ENCODE data around the gene MKLN1.
"Not testable (repeated sequence)": the region's sequence is repeated elsewhere in the genome, so short reads cannot be mapped to it uniquely, and the experiment has no call there.

Gene MKLN1

DNA sequence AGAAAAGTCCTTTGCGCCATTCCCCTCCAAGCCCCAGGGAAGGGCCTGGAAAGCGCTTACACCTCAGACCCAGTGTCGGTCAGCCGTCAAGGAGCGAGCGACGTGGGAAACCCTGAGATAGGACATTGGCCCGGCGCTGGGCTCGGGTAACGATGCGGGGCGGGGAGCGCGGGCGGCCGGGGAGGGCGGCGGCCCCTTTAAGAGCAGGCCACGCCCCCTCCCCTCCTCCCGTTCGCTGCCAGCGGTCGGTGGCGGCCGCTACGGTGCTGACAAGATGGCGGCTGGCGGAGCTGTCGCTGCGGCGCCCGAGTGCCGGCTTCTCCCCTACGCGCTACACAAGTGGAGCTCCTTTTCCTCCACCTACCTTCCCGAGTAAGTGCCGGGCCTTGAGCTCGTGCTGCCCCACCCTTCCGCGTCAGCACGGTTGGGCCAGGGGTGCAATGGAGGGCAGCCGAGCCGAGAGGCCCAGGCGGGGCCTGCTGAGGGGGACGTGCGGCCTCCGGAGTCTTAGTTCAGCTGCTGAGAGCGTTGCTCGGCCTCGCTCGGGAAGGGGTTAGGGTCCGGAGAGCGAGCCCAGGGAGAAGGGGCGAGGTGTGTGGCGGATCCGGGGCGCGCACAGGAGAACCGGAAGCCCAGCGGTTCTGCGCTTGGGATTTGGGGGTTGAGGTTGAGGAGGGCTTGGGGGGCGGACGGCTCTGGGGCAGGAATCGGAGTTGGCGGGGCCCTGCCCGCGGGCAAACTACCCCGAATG lies at the start of gene MKLN1:
MKLN1 (plus strand) TSS at position 251 of the 751 bp plus-strand sequence; CDS start at position 275, 24 bp downstream.
- DNase-seq = peak; percentile 81

GRCh38 chr7:131279044-131279443 lies 48.6 kb upstream of the MKLN1 start:
- DNase-seq = no peak

- no peak for DNase-seq
These were observed 46.2 kb upstream of the MKLN1 start for GRCh38 chr7:131281266-131282048.

GRCh38 chr7:131284702-131285419 lies 42.8 kb upstream of the MKLN1 start:
- no peak for DNase-seq

DNA sequence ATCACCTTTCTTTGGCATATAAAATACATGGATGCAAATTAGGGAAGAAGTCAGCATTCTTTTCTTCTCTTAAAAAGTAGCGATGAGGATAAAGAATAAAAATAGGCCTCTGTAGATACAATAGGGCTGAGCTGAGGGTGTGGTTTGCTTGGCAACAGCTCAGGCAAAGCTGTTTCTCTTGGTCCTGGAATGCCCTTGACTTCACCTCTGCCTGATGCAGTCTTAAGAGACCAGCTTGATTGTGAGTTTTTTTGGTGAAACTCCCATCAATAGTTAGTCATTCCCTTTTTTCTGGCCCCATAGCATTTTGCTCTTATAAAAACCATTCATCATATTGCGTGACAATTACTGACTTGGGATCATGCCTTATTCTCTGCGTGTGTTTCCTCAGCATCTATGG lies 42.1 kb upstream of the MKLN1 start:
- no peak for DNase-seq

- DNase-seq = no peak
These were observed 39.2 kb upstream of the MKLN1 start for GRCh38 chr7:131288450-131288849.

GRCh38 chr7:131289051-131289450 lies 38.6 kb upstream of the MKLN1 start:
- DNase-seq = no peak

DNA sequence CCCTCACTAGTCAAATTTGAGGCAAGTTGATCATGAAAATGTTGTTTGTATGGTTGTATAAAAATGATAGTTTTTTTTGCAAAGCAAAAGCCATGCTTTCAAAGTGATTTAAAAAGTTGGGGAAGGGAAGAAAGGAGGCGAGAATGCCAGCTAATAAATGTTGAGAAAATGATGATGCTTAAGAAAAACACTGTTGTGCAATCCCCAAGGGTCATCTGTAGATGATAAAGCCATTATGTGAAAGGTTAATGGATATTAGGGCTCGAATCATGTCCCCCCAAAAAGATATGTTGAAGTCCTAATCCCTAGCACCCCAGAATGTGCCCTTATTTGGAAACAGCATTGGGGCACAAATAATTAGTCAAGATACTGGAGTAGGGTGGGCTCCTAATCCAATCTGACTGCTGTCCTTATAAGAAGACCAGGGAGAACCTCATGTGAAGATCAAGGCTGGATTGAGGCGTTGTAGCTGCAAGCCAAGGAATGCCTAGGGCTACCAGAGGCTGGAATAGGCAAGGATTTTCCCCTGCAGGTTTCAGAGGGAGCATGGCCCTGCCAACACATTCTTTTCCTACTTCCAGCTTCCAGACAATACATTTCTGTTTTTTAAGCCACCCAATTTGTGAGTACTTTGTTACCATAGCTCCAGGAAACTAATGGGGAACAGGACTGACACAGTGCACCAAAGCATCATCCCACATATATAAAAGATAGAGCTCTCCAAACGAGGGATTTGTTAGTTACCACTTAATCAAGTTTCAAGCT lies 35.4 kb upstream of the MKLN1 start:
- DNase-seq = no peak

DNA sequence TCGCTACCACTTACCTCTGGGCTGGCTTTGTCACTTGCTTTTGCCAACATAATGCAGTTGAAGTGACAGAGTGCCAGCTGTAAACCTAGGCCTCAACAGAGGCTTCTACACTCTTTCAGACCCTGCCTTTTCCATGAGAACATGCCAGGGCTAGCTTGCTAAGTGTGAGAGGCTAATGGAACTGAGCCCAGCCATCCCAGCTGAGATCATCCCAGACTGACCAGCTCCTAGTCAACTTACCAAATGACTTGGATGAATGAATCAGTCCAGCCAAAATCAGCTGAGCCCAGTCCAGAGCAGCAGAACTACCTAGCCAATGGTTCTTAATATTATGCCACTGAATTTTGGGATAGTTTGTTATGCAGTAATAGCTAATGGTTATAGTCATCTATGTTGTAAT lies 34.7 kb upstream of the MKLN1 start:
- no peak for DNase-seq

- DNase-seq = no peak
These were observed 33.1 kb upstream of the MKLN1 start for GRCh38 chr7:131294553-131294952.

DNA sequence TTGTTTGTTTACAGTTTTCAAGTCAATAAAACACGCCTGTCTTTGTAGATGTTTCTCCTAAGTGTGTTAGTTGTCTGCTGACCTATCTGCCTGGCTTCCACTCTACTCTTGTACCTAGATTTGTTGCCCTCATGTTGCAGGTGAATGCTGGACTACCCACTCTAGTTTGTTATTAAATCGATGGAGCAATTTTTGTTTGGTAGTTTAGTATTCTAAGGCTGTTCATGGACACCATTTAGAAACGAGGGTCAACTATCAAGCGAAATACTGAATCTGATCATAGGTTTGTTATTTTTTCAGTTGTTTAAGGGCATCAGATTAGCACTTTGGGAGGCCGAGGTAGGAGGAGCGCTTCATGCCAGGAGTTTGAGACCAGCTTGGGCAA lies 29.1 kb upstream of the MKLN1 start:
- DNase-seq = no peak

DNA sequence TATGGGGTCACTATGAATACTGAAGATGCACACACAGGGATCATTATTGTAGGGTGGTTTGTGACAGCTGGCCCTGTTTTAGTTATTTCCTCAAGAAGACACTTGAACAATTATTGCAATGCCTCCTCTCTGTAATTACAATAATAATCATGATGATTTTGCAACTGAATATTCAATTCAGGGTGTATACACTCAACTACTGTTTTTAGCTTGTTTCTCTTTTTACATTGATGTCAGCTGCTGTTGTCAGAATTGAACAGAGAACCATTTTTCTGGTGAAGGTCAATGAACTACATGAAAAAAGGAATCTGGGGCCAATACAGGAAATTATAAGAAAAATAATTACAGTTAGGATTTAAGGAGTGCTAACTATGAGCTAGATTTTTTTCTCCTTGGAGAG lies 28.6 kb upstream of the MKLN1 start:
- DNase-seq = no peak

DNA sequence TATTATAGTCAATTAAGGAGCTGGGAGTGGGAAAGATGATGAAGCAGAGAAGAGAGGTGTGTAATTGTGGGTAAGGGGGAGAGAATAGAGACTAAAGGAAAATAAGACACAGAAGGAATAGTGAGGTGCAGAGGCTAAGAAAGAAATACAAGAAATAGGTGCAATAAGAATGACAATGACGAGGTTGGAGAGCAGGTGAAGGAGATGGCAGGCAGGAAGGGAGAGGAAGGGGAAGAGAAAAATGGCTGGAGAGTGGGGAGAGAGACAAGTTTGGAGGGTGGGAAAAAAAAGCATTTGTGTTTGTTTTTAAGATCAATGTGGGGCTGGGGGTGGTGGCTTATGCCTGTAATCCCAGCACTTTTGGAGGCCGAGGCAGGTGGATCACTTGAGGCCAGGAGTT lies 27.6 kb upstream of the MKLN1 start:
- DNase-seq = no peak

DNA sequence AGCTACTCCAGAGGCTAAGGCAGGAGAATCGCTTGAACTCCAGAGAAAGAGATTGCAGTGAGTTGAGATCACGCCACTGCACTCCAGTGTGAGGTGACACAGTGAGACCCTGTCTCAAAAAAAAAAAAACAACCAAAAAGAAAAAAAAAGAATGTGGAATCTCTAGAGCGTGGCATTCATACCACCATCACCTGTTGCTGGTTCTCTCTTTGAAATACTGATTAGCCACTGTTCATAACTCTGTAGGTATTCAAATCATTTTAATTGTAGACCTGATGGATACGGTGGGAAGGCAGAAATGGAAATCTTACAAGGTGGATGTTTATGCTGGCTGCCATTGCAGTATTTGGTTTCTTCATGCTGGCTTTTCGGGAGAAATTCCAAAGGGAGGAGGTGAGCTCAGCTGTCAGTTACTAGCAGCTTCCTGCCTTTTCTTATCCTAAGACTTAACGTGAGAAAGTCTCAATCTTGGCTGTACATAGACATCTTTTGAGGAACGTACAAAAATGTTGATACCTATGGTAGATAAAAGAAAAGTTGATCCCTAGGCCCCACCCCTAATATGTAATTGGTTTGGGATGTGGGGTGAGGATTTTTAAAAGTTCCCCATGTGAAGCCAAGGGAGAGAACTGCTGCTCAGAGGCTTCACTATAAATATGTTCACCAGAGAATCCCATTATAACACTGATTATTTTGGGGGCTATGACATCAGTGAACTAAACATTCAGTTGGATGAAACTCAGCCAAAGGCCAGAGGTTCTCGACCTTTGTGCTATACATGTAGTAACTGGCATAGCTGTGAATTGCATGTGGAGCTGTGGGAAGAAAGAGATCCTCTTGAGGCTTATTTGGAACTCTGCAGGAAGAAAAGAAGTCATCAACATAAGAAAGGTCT lies 26.9 kb upstream of the MKLN1 start:
- no peak for DNase-seq

DNA sequence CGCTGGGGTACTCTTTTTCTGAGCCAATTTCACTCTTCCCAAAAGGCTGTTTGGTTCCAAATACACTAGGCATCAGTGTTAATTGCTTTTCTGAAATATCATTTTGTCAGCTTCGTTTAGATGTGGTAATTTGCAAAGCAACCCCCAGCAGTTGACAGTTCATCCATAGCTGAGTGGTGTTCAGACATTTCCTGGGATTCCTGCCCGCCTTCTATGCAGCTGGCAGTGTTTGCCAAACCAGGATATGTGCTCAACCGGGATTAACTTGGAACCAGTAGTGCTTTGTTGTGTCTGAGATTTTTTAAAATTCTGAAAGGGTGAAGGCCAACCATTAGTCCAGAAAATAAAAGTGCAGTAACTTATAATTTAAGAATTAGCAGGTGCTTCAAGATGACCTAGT lies 25.2 kb upstream of the MKLN1 start:
- no peak for DNase-seq

GRCh38 chr7:131302876-131303707 lies 24.6 kb upstream of the MKLN1 start:
- DNase-seq = peak; percentile 21

GRCh38 chr7:131305152-131305551 lies 22.5 kb upstream of the MKLN1 start:
- no peak for DNase-seq

GRCh38 chr7:131306041-131306440 lies 21.6 kb upstream of the MKLN1 start:
- not testable (repeated sequence) for DNase-seq

DNA sequence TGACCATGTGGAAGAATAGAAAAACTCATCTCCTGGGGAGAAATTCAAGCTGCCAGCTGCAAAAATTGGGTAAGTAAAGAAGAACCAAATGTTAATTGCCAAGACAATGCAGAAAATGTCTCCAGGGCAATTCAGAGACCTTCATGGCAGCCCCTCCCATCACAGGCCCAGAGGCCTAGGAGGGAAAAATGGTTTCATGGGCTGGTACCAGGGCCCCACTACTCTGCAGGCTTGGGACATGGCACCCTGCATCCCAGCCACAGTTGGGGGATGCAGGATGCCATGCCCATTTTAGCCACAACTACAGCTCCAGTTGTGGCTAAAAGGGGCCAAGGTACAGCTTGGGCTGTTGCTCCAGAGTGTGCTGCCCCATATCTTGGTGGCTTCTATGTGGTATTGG lies 20.9 kb upstream of the MKLN1 start:
- DNase-seq = no peak

DNA sequence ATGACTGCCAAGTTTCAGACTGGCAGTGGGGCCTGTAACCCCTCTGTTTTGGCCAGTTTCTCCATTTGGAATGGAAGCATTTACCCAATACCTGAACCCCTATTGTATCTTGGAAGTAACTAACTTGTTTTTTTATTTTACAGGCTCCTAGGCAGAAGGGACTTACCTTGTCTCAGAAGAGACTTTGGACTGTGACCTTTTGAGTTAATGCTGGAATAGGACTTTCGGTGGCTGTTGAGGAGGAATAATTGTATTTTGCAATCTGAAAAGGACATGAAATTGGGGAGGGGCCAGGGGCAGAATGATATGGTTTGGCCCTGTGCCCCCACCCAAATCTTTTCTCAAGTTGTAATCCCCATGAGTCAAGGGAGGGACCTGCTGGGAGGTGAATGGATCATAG lies 20.0 kb upstream of the MKLN1 start:
- no peak for DNase-seq

DNA sequence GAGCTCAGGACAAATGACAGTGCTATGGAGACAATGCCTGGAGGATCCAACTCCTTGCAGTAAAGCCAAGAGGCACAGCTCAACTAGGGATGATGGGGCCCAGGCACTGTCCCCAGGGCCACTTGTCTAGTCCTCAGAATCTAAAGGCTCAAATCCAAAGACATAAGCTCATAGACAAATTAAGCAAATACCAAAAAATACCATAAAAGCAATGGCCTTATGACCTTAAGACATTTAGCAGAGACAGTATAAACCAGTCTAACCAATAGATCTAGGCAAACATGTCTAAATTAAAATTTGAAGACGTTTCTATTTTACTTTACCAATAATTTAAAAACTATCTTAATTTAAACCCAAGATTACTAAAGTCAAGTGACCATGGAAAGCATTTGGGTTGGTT lies 14.8 kb upstream of the MKLN1 start:
- DNase-seq = no peak
